OCI-LY7 (cell line): Measurements from ENCODE around the gene ARMC5.

Experiments
- CTCF ChIP-seq: fragments of 200-600 bp; sonication (generic); conservative IDR thresholded peaks from 2 replicates; pipeline ENCODE4 v1.5.1; 2014; ENCODE audit warnings: mild to moderate bottlenecking, antibody characterized with exemption, low read length, moderate library complexity, mixed read lengths
- EZH2phosphoT487 ChIP-seq: fragments of 200-600 bp; sonication (generic); IDR thresholded peaks from 2 replicates; pipeline ENCODE4 v1.6.1; 2018; ENCODE audit warnings: low read depth, borderline replicate concordance, mild to moderate bottlenecking, mixed run types, antibody characterized with exemption, low read length, moderate library complexity, mixed read lengths

- no peak for TF ChIP-seq CTCF
- no peak for TF ChIP-seq EZH2phosphoT487
Observed at GRCh38 chr16:31499928-31500327, 40.6 kb downstream of the ARMC5 start.
